GM18520 (cell line): Measurements from ENCODE around the gene ABHD12.

Experiments used
- ATAC-seq: cut with Tn5 transposase; IDR thresholded peaks from one replicate; pipeline ENCODE4 v1.9.1; 2021; ENCODE audit not compliant: unreplicated experiment

Gene ABHD12

GRCh38 chr20:25308671-25309394 lies 81.8 kb downstream of the ABHD12 start:
- no peak for ATAC-seq

GRCh38 chr20:25308083-25308491 lies 82.5 kb downstream of the ABHD12 start:
- ATAC-seq = no peak

- no peak for ATAC-seq
Measured at GRCh38 chr20:25306991-25307903, 83.4 kb downstream of the ABHD12 start.

GRCh38 chr20:25304025-25304549 lies 86.5 kb downstream of the ABHD12 start:
- no peak for ATAC-seq

GRCh38 chr20:25303292-25304024 lies 87.2 kb downstream of the ABHD12 start:
- ATAC-seq = no peak

- ATAC-seq = no peak
Measured at GRCh38 chr20:25302596-25302995, 88.0 kb downstream of the ABHD12 start.

- no peak for ATAC-seq
Measured at GRCh38 chr20:25301357-25301920, 89.2 kb downstream of the ABHD12 start.

GRCh38 chr20:25300496-25301170 lies 90.0 kb downstream of the ABHD12 start:
- ATAC-seq = no peak

GRCh38 chr20:25299806-25300205 lies 90.8 kb downstream of the ABHD12 start:
- ATAC-seq = no peak

- ATAC-seq = peak; percentile 42
Measured at GRCh38 chr20:25297141-25297905, 93.3 kb downstream of the ABHD12 start.

- ATAC-seq = no peak
Measured at GRCh38 chr20:25296094-25297093, 94.2 kb downstream of the ABHD12 start.

GRCh38 chr20:25295386-25296093 lies 95.1 kb downstream of the ABHD12 start:
- no peak for ATAC-seq

GRCh38 chr20:25294459-25295385 lies 95.9 kb downstream of the ABHD12 start:
- no peak for ATAC-seq

GRCh38 chr20:25293910-25294458 lies 96.7 kb downstream of the ABHD12 start:
- ATAC-seq = no peak

- ATAC-seq = no peak
Measured at GRCh38 chr20:25293507-25293906, 97.1 kb downstream of the ABHD12 start.

- no peak for ATAC-seq
Measured at GRCh38 chr20:25292176-25292891, 98.3 kb downstream of the ABHD12 start.
